ENCODE data around the gene RAD23B. TPM values are rescaled to one million over a fixed set of nuclear protein-coding genes. Genes with fewer than 3 reads are reported as not detected.

Gene RAD23B
- total and polyA plus RNA-seq, 2 of the 13 experiments (the other 11 are each of a cell fraction or from before 2014, with no cell fraction given) = 133 to 156 TPM

- TF ChIP-seq ZNF333 (CRISPR knock-in tag; IDR thresholded peaks at IDR 0.05; ENCODE audit: borderline replicate concordance) (no peak), ZNF326 (CRISPR knock-in tag; IDR thresholded peaks at IDR 0.05; ENCODE audit: borderline replicate concordance) (no peak), ISL2 (CRISPR knock-in tag; IDR thresholded peaks at IDR 0.05) (no peak), MXD4 (CRISPR knock-in tag; IDR thresholded peaks at IDR 0.05) (no peak), POLR2G (IDR thresholded peaks at IDR 0.05; ENCODE audit: low read depth, low read length) (no peak), ZSCAN22 (CRISPR knock-in tag; IDR thresholded peaks at IDR 0.05) (no peak), MTA3 (CRISPR knock-in tag; IDR thresholded peaks at IDR 0.05) (no peak), ZNF777 (CRISPR knock-in tag; IDR thresholded peaks at IDR 0.05) (no peak), NFE2L2 (IDR thresholded peaks at IDR 0.05; ENCODE audit: low read length) (no peak), ZNF350 (CRISPR knock-in tag; IDR thresholded peaks at IDR 0.05; ENCODE audit: borderline replicate concordance, low read depth) (0 out of 2 replicates have a peak, but pooled peaks have one; percentile 51), SIN3A (IDR thresholded peaks at IDR 0.05; ENCODE audit: borderline replicate concordance, low read depth, low read length) (no peak), ZBTB38 (CRISPR knock-in tag; IDR thresholded peaks at IDR 0.05) (no peak), JARID2 (CRISPR knock-in tag; IDR thresholded peaks at IDR 0.05; ENCODE audit: insufficient replicate concordance) (no peak), NBN (conservative IDR thresholded peaks at IDR 0.05) (no peak), MIER2 (CRISPR knock-in tag; IDR thresholded peaks at IDR 0.05) (no peak), NFKBIZ (CRISPR knock-in tag; IDR thresholded peaks at IDR 0.05) (no peak), MEF2D (CRISPR knock-in tag; IDR thresholded peaks at IDR 0.05) (no peak), NFYB (CRISPR knock-in tag; IDR thresholded peaks at IDR 0.05) (no peak)
- TF ChIP-seq, protein P1, sequence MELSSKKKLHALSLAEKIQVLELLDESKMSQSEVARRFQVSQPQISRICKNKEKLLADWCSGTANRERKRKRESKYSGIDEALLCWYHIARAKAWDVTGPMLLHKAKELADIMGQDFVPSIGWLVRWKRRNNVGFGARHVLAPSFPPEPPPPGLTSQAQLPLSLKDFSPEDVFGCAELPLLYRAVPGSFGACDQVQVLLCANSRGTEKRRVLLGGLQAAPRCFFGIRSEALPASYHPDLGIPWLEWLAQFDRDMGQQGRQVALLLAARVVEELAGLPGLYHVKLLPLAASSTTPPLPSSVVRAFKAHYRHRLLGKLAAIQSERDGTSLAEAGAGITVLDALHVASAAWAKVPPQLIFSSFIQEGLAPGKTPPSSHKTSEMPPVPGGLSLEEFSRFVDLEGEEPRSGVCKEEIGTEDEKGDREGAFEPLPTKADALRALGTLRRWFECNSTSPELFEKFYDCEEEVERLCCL (CRISPR knock-in tag; IDR thresholded peaks at IDR 0.05; ENCODE audit: borderline replicate concordance) = no peak
- TF ChIP-seq, protein P2, sequence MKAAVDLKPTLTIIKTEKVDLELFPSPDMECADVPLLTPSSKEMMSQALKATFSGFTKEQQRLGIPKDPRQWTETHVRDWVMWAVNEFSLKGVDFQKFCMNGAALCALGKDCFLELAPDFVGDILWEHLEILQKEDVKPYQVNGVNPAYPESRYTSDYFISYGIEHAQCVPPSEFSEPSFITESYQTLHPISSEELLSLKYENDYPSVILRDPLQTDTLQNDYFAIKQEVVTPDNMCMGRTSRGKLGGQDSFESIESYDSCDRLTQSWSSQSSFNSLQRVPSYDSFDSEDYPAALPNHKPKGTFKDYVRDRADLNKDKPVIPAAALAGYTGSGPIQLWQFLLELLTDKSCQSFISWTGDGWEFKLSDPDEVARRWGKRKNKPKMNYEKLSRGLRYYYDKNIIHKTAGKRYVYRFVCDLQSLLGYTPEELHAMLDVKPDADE (CRISPR knock-in tag; IDR thresholded peaks at IDR 0.05) = no peak
Observed at GRCh38 chr9:107367727-107368502, 84.8 kb downstream of the RAD23B start (continued).

Measured in HepG2 (cell line).